Progenitor cell of endocrine pancreas (in vitro differentiated cells): ENCODE results near the gene FAM170B. TPM values are rescaled to one million over a fixed set of nuclear protein-coding genes. Genes with fewer than 3 reads are reported as not detected.

Source experiments
- DNase-seq: peaks from one replicate; pipeline ENCODE4 v3.0.0; 2021; ENCODE audit warnings: low spot score; ENCODE audit not compliant: unreplicated experiment
- H3K27ac Mint-ChIP-seq: 2 replicates; pipeline ENCODE4 v1.8.0; 2021; ENCODE audit warnings: mild to moderate bottlenecking, moderate library complexity, mixed read lengths
- H3K27me3 Mint-ChIP-seq: 2 replicates; pipeline ENCODE4 v1.8.0; 2021; ENCODE audit warnings: mixed read lengths
- H3K36me3 Mint-ChIP-seq: 2 replicates; pipeline ENCODE4 v1.8.0; 2022; ENCODE audit warnings: mixed read lengths; ENCODE audit not compliant: insufficient read depth
- H3K4me1 Mint-ChIP-seq: 2 replicates; pipeline ENCODE4 v1.8.0; 2021; ENCODE audit warnings: low read depth, mixed read lengths
- H3K4me3 Mint-ChIP-seq: 2 replicates; pipeline ENCODE4 v1.8.0; 2021; ENCODE audit warnings: low read depth, mild to moderate bottlenecking, moderate library complexity, mixed read lengths
- H3K9me3 Mint-ChIP-seq: 2 replicates; pipeline ENCODE4 v1.8.0; 2021; ENCODE audit warnings: low read depth, mixed read lengths
- CTCF ChIP-seq: fragments of 200-600 bp; sonication (generic); IDR thresholded peaks from one replicate; pipeline ENCODE4 v1.5.0; 2021; ENCODE audit warnings: antibody characterized with exemption, mild to moderate bottlenecking; ENCODE audit not compliant: unreplicated experiment
- total RNA-seq: library from RNA; stranded (reverse); gene quantifications from 2 replicates; pipeline ENCODE4 v1.2.1, GENCODE V29; 2021

FAM170B gene
- total RNA-seq, 1 donor from 2014 or later, result not detected

- no peak overlapping the region for H3K4me3 Mint-ChIP-seq
- no peak for TF ChIP-seq CTCF
- peaks cover 7% of the 10 kb centered on the region for H3K4me1 Mint-ChIP-seq
- H3K27ac Mint-ChIP-seq, result no peak overlapping the region
- no peaks in the 10 kb centered on the region for H3K36me3 Mint-ChIP-seq
- no peaks in the 10 kb centered on the region for H3K9me3 Mint-ChIP-seq
- peaks cover 11% of the 10 kb centered on the region for H3K27me3 Mint-ChIP-seq
- DNase-seq, result no peak
These were observed 43.9 kb upstream of the FAM170B start for GRCh38 chr10:49177391-49178355.

GRCh38 chr10:49176310-49177268 lies 42.8 kb upstream of the FAM170B start:
- H3K4me1 Mint-ChIP-seq, result peaks cover 7% of the 10 kb centered on the region
- no peaks in the 10 kb centered on the region for H3K36me3 Mint-ChIP-seq
- peaks cover 13% of the 10 kb centered on the region for H3K27me3 Mint-ChIP-seq
- no peak for DNase-seq
- H3K9me3 Mint-ChIP-seq, result no peaks in the 10 kb centered on the region
- TF ChIP-seq CTCF, result no peak
- H3K27ac Mint-ChIP-seq, result no peak overlapping the region
- no peak overlapping the region for H3K4me3 Mint-ChIP-seq

- Mint-ChIP-seq H3K36me3 (no peaks in the 10 kb centered on the region), H3K4me1 (peaks cover 7% of the 10 kb centered on the region), H3K4me3 (no peak overlapping the region), H3K27me3 (peaks cover 12% of the 10 kb centered on the region), H3K27ac (no peak overlapping the region), H3K9me3 (no peaks in the 10 kb centered on the region)
- no peak for DNase-seq
- TF ChIP-seq CTCF, result no peak
These were observed 41.9 kb upstream of the FAM170B start for GRCh38 chr10:49175587-49176309.

- Mint-ChIP-seq H3K27ac (no peak overlapping the region), H3K4me1 (peaks cover 7% of the 10 kb centered on the region), H3K4me3 (no peak overlapping the region), H3K27me3 (peaks cover 6% of the 10 kb centered on the region), H3K9me3 (no peaks in the 10 kb centered on the region), H3K36me3 (no peaks in the 10 kb centered on the region)
- no peak for DNase-seq
- TF ChIP-seq CTCF, result no peak
These were observed 41.2 kb upstream of the FAM170B start for GRCh38 chr10:49174926-49175500.
